HepG2 (cell line): ENCODE measurements around the gene CAVIN2. TPM values are rescaled to one million over a fixed set of nuclear protein-coding genes. Genes with fewer than 3 reads are reported as not detected.

Source experiments
- AHDC1 ChIP-seq: sonication (generic); formaldehyde crosslinking; IDR thresholded peaks from 2 replicates; pipeline ENCODE4 v1.5.1; 2020; ENCODE audit warnings: mild to moderate bottlenecking, missing genetic modification reagents, borderline replicate concordance
- IRF9 ChIP-seq: sonication (generic); formaldehyde crosslinking; IDR thresholded peaks from 2 replicates; pipeline ENCODE4 v1.8.0; 2022; ENCODE audit warnings: missing genetic modification reagents, mild to moderate bottlenecking, borderline replicate concordance
- MXD3 ChIP-seq: IDR thresholded peaks from 2 replicates; pipeline ENCODE4 v1.6.1; 2016; ENCODE audit warnings: mild to moderate bottlenecking, missing biosample characterization, missing genetic modification reagents
- MYC ChIP-seq: sonication (generic); formaldehyde crosslinking; IDR thresholded peaks from 2 replicates; pipeline ENCODE4 v1.9.0; 2021; ENCODE audit warnings: missing genetic modification reagents, borderline replicate concordance
- REST ChIP-seq, 2 experiments: IDR thresholded peaks; 2 replicates each; pipeline ENCODE4 v1.6.1; 2011 to 2012; ENCODE audit warnings: low read length in 2 of 2, borderline replicate concordance in 1 of 2, low read depth in 1 of 2, mild to moderate bottlenecking in 1 of 2, moderate library complexity in 1 of 2
- SOX13 ChIP-seq, 3 experiments: fragments of 450-650 bp in 1 of 3; sonication (generic) in 1 of 3; formaldehyde crosslinking in 1 of 3; IDR thresholded peaks in 2 of 3; conservative IDR thresholded peaks in 1 of 3; 2 replicates each; pipeline versions ENCODE4 v1.5.0 to v1.6.1; 2016 to 2020; ENCODE audit warnings: antibody characterized with exemption in 1 of 3, mild to moderate bottlenecking in 1 of 3, missing compliant biosample characterization in 1 of 3, missing genetic modification reagents in 1 of 3, moderate library complexity in 1 of 3
- SUZ12 ChIP-seq: fragments of 150-350 bp; IDR thresholded peaks from 2 replicates; pipeline ENCODE4 v1.6.1; 2014; ENCODE audit warnings: low read depth, low read length
- TEAD3 ChIP-seq: optimal IDR thresholded peaks from 2 replicates; pipeline ENCODE3; 2016; ENCODE audit warnings: borderline replicate concordance
- ZNF253 ChIP-seq: sonication (generic); formaldehyde crosslinking; IDR thresholded peaks from 2 replicates; pipeline ENCODE4 v1.8.0; 2022; ENCODE audit warnings: mild to moderate bottlenecking, missing genetic modification reagents, borderline replicate concordance
- ZNF563 ChIP-seq: sonication (generic); formaldehyde crosslinking; IDR thresholded peaks from 2 replicates; pipeline ENCODE4 v1.8.0; 2022; ENCODE audit warnings: mild to moderate bottlenecking, moderate library complexity, missing genetic modification reagents
- ZNF605 ChIP-seq: sonication (generic); formaldehyde crosslinking; IDR thresholded peaks from 2 replicates; pipeline ENCODE4 v1.8.0; 2022; ENCODE audit warnings: mild to moderate bottlenecking, missing genetic modification reagents
- ZNF737 ChIP-seq: sonication (generic); formaldehyde crosslinking; IDR thresholded peaks from 2 replicates; pipeline ENCODE4 v1.5.0; 2020; ENCODE audit warnings: missing genetic modification reagents, mild to moderate bottlenecking, borderline replicate concordance
- ZNF766 ChIP-seq: sonication (generic); formaldehyde crosslinking; IDR thresholded peaks from 2 replicates; pipeline ENCODE4 v1.5.0; 2020; ENCODE audit warnings: missing genetic modification reagents, borderline replicate concordance
- ZNF781 ChIP-seq: sonication (generic); formaldehyde crosslinking; IDR thresholded peaks from 2 replicates; pipeline ENCODE4 v1.5.1; 2020; ENCODE audit warnings: borderline replicate concordance, mild to moderate bottlenecking, missing genetic modification reagents; ENCODE audit errors: not compliant biosample characterization
- polyA plus RNA-seq, 8 experiments: library from polyadenylated mRNA; depleted of rRNA in 3 of 8; stranded (reverse) in 7 of 8; unstranded in 1 of 8; fragments of >200 nt; fragmentation: Illumina TruSeq in 4 of 8; extraction: Trizol in 4 of 8; gene quantifications; 2 replicates each; pipeline versions ENCODE4 v1.2.1 to v1.2.3, GENCODE V29; 2011 to 2016; ENCODE audit warnings: low read depth in 4 of 8, missing spikeins in 1 of 8, mixed read lengths in 1 of 8; ENCODE audit not compliant: insufficient read depth in 1 of 8
- total RNA-seq, 5 experiments: library from RNA; depleted of rRNA; stranded (reverse); fragments of >200 nt; fragmentation: Illumina TruSeq; extraction: Trizol; gene quantifications; 2 replicates each; pipeline ENCODE4 v1.2.3, GENCODE V29; 2016; ENCODE audit warnings: low read depth in 1 of 5

CAVIN2 gene
- total and polyA plus RNA-seq, 2 of the 13 experiments (the other 11 are each of a cell fraction or from before 2014, with no cell fraction given), result 7.6 to 38.8 TPM

GRCh38 chr2:191864628-191865374 is 17.9 kb upstream of the CAVIN2 start (continued):
- TF ChIP-seq SOX13 (IDR thresholded peaks at IDR 0.05) (0 out of 2 replicates have a peak, but pooled peaks have one; percentile 45), SOX13 (CRISPR knock-in tag; conservative IDR thresholded peaks at IDR 0.05 in 1 of 2, IDR thresholded peaks at IDR 0.05 in 1 of 2) (peak in 1 of 2 experiments; percentile 72; a peak in 2 of 4 replicates), ZNF781 (no peak), MXD3 (CRISPR knock-in tag) (no peak), ZNF563 (CRISPR knock-in tag) (no peak), ZNF737 (no peak), ZNF253 (CRISPR knock-in tag) (no peak), TEAD3 (CRISPR knock-in tag) (peak; percentile 46), ZNF766 (CRISPR knock-in tag) (no peak), AHDC1 (CRISPR knock-in tag) (no peak; the same call in 1 of the 2 replicates), SUZ12 (no peak), MYC (CRISPR knock-in tag) (no peak), ZNF605 (CRISPR knock-in tag) (no peak), IRF9 (CRISPR knock-in tag) (no peak), REST (IDR thresholded peaks at IDR 0.05; ENCODE audit: borderline replicate concordance in 1 of 2, low read depth in 1 of 2, low read length in 2 of 2) (no peak; a peak in 1 of 4 replicates)
